Uterus (tissue), 2 donors: ENCODE data around the gene CYYR1.

Experiments
- POLR2A ChIP-seq, 2 donors: fragments of 450-650 bp; IDR thresholded peaks; one replicate each; pipeline ENCODE4 v1.6.1; 2016; ENCODE audit warnings: antibody characterized with exemption in 2 of 2, mild to moderate bottlenecking in 1 of 2, moderate library complexity in 1 of 2
- TF ChIP-seq, protein P1 (sequence below), 4 experiments: fragments of 200-600 bp in 2 of 4; fragments of 450-650 bp in 2 of 4; sonication (generic) in 2 of 4; IDR thresholded peaks; one replicate each; pipeline ENCODE4 v1.5.1; 2016 to 2019; ENCODE audit warnings: antibody characterized with exemption in 4 of 4, mild to moderate bottlenecking in 2 of 4, moderate library complexity in 1 of 4

DNA sequence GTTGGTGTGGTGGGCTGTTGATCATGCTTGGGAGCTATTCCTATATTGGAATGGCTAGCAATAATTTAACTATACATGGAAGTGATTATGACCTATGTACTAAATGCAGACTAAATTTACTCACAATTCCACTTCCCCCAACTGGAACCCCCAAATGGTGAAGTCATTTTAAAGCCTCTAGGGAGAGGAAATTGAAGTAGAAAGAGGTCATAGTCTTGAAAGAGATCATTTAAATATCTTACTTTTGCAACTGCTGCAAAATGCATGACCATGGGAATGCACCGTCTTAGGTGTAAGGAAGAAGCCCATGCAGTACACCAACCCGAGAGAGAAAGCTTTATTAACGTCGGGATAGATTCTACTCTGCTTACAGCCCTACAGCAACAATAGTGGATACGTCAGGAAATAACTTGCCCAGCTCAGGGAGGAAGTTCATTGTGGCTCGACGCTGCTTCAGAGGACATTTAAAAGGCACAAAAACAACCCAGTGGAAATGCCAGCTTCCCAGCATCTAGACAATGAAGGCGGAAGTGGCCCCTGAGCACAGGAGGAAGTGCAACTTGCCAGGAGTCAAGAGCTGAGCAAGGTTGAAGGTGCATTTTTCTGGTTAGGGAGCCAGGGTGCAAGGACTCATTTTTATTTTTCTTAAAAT lies 26.5 kb downstream of the CYYR1 start:
- TF ChIP-seq, protein P1, sequence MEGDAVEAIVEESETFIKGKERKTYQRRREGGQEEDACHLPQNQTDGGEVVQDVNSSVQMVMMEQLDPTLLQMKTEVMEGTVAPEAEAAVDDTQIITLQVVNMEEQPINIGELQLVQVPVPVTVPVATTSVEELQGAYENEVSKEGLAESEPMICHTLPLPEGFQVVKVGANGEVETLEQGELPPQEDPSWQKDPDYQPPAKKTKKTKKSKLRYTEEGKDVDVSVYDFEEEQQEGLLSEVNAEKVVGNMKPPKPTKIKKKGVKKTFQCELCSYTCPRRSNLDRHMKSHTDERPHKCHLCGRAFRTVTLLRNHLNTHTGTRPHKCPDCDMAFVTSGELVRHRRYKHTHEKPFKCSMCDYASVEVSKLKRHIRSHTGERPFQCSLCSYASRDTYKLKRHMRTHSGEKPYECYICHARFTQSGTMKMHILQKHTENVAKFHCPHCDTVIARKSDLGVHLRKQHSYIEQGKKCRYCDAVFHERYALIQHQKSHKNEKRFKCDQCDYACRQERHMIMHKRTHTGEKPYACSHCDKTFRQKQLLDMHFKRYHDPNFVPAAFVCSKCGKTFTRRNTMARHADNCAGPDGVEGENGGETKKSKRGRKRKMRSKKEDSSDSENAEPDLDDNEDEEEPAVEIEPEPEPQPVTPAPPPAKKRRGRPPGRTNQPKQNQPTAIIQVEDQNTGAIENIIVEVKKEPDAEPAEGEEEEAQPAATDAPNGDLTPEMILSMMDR (IDR thresholded peaks at IDR 0.05): no peak
- TF ChIP-seq POLR2A (IDR thresholded peaks at IDR 0.05): no peak
